ENCODE results near the gene SH2D4B.
A peak's percentile ranks its signal among the peaks of the same experiment; 100 is the strongest.

SH2D4B gene

DNA sequence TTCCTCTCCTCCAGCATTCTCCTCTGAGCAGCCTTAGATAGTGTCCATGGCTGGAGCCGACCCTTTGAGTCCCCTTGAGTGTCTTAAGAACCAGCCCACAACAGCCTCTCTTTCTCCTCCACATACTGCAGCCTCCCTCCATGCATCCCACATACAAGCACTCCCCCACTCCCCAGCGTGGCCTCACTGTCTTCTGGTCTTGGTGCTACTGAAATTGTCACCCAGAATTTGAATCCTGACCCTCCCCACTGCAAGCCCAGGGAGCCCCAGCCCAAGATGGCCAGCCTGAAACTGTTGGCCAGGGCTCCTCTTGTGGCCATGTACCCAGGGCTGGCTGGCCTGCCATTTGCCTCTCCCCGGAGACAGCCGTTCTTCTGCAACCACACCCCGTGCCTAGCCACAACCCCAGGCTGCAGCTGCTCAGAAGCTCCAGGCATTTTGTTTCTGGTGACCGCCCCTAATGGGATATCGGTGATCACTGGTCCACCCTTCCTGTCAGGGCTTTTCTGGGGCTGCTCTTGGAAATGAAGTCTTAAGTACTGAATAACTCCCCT is 18.8 kb upstream of the SH2D4B start:
- Histone ChIP-seq H4K20me1 (ENCODE audit: insufficient read depth) (no peaks in the 10 kb centered on the region), H2AFZ (ENCODE audit: low read depth) (no peak overlapping the region), H3K4me3 (IDR thresholded peaks at IDR 0.05; ENCODE audit: insufficient read depth, low read depth, low read length) (no peak overlapping the region), H3K36me3 (ENCODE audit: insufficient read depth) (no peaks in the 10 kb centered on the region), H3K4me2 (peak overlapping the region; percentile 48; the same call in 1 of the 2 replicates), H3K27ac (no peak overlapping the region), H3K27me3 (ENCODE audit: insufficient read depth, low read depth) (no peaks in the 10 kb centered on the region), H3K9ac (no peak overlapping the region), H3K4me1 (ENCODE audit: low read depth, poor library complexity, severe bottlenecking) (peaks cover 46% of the 10 kb centered on the region), H3K79me2 (ENCODE audit: insufficient read depth, low read depth) (no peaks in the 10 kb centered on the region)
- TF ChIP-seq CTCF (conservative IDR thresholded peaks at IDR 0.05; ENCODE audit: low read depth, low read length): no peak

GRCh38 chr10:80519936-80520650 is 17.6 kb upstream of the SH2D4B start:
- no peak overlapping the region for H3K4me3 ChIP-seq (IDR thresholded peaks at IDR 0.05; ENCODE audit: insufficient read depth, low read depth, low read length)
- H2AFZ ChIP-seq (ENCODE audit: low read depth): no peak overlapping the region
- peaks cover 46% of the 10 kb centered on the region for H3K4me1 ChIP-seq (ENCODE audit: low read depth, poor library complexity, severe bottlenecking)
- no peaks in the 10 kb centered on the region for H3K36me3 ChIP-seq (ENCODE audit: insufficient read depth)
- no peak for TF ChIP-seq CTCF (conservative IDR thresholded peaks at IDR 0.05; ENCODE audit: low read depth, low read length)
- H4K20me1 ChIP-seq (ENCODE audit: insufficient read depth): no peaks in the 10 kb centered on the region
- no peak overlapping the region for H3K27ac ChIP-seq
- no peak overlapping the region for H3K9ac ChIP-seq
- peak overlapping the region; percentile 48 for H3K4me2 ChIP-seq
- H3K79me2 ChIP-seq (ENCODE audit: insufficient read depth, low read depth): no peaks in the 10 kb centered on the region
- no peaks in the 10 kb centered on the region for H3K27me3 ChIP-seq (ENCODE audit: insufficient read depth, low read depth)

DNA sequence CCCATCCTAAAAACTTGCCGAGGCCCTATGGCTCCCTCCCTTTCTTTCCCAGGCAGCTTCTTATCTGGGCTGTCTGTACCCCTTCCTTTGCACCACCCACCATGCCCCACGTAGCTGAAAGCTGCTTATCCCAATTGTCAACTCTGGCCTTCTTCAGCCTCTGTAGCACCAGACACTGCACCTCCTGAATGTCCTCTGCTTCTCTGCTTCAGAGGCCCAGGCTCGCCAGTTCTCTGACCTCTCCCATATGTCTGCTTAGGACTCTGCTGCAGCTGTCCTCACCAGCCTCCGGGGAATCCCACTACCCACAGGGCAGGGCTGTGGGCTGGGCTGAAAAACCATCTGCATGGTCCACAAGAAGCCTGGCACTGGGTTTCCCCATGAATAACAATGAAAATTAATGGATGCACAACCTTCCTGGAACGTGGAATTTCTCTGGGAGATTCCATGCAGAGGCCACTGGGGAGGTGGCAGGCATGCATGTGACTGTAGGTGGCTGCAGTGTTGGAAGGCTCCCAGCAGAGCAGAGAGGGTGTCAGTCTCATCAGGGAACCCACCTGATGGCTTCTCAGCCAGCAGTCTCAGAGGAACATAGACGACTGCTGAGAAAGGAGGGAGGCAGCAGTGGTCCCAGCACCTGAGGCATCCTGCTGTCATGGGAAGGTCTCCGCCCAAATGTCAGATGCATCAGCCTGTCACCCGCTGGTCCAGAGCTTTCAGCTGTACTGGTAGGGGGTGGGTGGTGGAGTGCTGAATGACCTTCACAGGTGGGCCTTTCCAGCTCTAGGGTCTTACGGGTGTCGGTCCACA is 16.8 kb upstream of the SH2D4B start:
- no peaks in the 10 kb centered on the region for H4K20me1 ChIP-seq (ENCODE audit: insufficient read depth)
- no peaks in the 10 kb centered on the region for H3K79me2 ChIP-seq (ENCODE audit: insufficient read depth, low read depth)
- no peak overlapping the region for H3K9ac ChIP-seq
- H3K27me3 ChIP-seq (ENCODE audit: insufficient read depth, low read depth): no peaks in the 10 kb centered on the region
- no peak overlapping the region for H3K27ac ChIP-seq
- no peak overlapping the region for H3K4me3 ChIP-seq (IDR thresholded peaks at IDR 0.05; ENCODE audit: insufficient read depth, low read depth, low read length)
- no peaks in the 10 kb centered on the region for H3K36me3 ChIP-seq (ENCODE audit: insufficient read depth)
- H3K4me1 ChIP-seq (ENCODE audit: low read depth, poor library complexity, severe bottlenecking): peaks cover 46% of the 10 kb centered on the region
- H3K4me2 ChIP-seq: peak overlapping the region; percentile 48
- no peak for TF ChIP-seq CTCF (conservative IDR thresholded peaks at IDR 0.05; ENCODE audit: low read depth, low read length)
- no peak overlapping the region for H2AFZ ChIP-seq (ENCODE audit: low read depth)

- H3K4me3 ChIP-seq (IDR thresholded peaks at IDR 0.05; ENCODE audit: insufficient read depth, low read depth, low read length): no peak overlapping the region
- H3K36me3 ChIP-seq (ENCODE audit: insufficient read depth): no peaks in the 10 kb centered on the region
- H2AFZ ChIP-seq (ENCODE audit: low read depth): no peak overlapping the region
- TF ChIP-seq CTCF (conservative IDR thresholded peaks at IDR 0.05; ENCODE audit: low read depth, low read length): no peak
- peak overlapping the region; percentile 50; the same call in 1 of the 2 replicates for H3K4me2 ChIP-seq
- no peaks in the 10 kb centered on the region for H3K27me3 ChIP-seq (ENCODE audit: insufficient read depth, low read depth)
- no peak overlapping the region for H3K27ac ChIP-seq
- H4K20me1 ChIP-seq (ENCODE audit: insufficient read depth): no peaks in the 10 kb centered on the region
- no peak overlapping the region for H3K9ac ChIP-seq
- H3K4me1 ChIP-seq (ENCODE audit: low read depth, poor library complexity, severe bottlenecking): peaks cover 46% of the 10 kb centered on the region
- no peaks in the 10 kb centered on the region for H3K79me2 ChIP-seq (ENCODE audit: insufficient read depth, low read depth)
Measured at GRCh38 chr10:80522756-80523363, 14.8 kb upstream of the SH2D4B start.
